ENCODE results near the gene TNNI3K. TPM values are rescaled to one million over a fixed set of nuclear protein-coding genes. Genes with fewer than 3 reads are reported as not detected.

Gene TNNI3K
- total RNA-seq, 2 donors from 2014 or later, result 0.59 to 0.96 TPM

DNA sequence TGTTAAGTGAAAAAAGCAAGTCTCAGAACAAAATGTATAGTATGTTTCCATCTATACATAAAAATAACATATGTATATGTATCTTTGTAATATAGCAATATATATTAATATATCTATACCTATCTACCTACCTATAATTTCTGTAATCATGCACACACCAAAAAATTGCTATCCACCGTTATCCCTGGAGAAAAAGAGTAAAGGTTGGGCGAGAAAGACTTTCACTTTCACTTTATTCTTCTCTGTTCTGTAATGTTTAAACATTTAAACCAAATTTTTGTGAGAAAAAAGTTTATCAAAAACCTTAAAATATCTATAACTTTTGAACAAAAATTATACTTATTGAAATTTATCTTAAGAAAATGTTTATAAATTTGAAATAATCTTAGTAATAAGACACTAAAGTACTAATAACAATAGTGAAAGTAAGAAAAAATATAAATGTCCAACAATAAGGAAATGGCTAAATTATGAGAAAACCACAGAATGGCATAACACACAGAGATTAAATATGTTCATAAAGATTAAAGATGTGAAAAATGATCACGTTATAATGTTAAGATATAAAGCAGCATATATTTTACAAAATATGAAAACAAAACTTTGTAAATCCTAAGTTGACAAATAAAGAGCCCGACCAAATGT is 351.2 kb downstream of the TNNI3K start:
- H3K27me3 ChIP-seq, result no peaks in the 10 kb centered on the region
- no peaks in the 10 kb centered on the region for H3K4me1 ChIP-seq
- H3K9ac ChIP-seq (ENCODE audit: low read depth in 2 of 2, low read length in 2 of 2), result no peak overlapping the region
- no peak overlapping the region for H3K27ac ChIP-seq
- no peak overlapping the region for H3K4me3 ChIP-seq
- no peak for DNase-seq
- intact Hi-C loops (cut with DNase I), result no loop called here
- no peaks in the 10 kb centered on the region for H3K36me3 ChIP-seq
- no peaks in the 10 kb centered on the region for H3K9me3 ChIP-seq
- TF ChIP-seq, protein P1, sequence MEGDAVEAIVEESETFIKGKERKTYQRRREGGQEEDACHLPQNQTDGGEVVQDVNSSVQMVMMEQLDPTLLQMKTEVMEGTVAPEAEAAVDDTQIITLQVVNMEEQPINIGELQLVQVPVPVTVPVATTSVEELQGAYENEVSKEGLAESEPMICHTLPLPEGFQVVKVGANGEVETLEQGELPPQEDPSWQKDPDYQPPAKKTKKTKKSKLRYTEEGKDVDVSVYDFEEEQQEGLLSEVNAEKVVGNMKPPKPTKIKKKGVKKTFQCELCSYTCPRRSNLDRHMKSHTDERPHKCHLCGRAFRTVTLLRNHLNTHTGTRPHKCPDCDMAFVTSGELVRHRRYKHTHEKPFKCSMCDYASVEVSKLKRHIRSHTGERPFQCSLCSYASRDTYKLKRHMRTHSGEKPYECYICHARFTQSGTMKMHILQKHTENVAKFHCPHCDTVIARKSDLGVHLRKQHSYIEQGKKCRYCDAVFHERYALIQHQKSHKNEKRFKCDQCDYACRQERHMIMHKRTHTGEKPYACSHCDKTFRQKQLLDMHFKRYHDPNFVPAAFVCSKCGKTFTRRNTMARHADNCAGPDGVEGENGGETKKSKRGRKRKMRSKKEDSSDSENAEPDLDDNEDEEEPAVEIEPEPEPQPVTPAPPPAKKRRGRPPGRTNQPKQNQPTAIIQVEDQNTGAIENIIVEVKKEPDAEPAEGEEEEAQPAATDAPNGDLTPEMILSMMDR (IDR thresholded peaks at IDR 0.05), result no peak

DNA sequence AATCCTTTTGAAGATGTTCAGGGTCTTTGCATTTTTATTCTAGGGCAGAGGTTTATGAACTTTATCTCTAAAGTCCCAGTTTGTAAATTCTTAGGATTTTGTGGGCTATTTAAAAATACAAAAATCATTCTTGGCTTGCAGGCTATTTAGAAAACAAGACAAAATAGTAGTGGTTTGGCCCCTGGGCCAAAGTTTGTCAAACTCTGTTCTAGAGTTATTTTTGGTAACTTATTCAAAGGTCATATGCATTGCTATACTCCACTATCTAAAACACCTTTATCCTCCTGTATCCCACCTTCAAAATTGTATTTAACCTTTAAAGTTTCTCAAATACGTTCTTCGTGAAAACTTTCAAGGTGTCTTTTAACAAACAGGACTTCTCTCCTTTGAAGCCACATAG is 352.7 kb downstream of the TNNI3K start:
- TF ChIP-seq, protein P1 (IDR thresholded peaks at IDR 0.05), result no peak
- H3K4me1 ChIP-seq, result no peaks in the 10 kb centered on the region

DNA sequence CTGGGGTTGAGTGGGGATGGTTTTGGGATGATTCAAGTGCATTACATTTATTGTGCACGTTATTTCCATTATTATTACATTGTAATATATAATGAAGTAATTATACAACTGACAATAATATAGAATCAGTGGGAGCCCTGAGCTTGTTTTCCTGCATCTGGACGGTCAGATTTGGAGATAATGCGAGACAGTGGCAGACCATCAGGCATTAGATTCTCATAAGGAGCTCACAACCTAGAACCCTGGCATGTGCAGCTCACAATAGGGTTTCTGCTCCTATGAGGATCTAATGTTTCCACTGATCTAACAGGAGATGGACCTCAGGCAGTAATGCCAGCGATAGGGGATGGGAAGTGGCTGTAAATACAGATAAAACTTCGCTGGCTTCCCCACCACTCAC is 355.1 kb downstream of the TNNI3K start:
- H3K9me3 ChIP-seq, result no peaks in the 10 kb centered on the region
- no peaks in the 10 kb centered on the region for H3K36me3 ChIP-seq
- DNase-seq, result no peak
- no peak overlapping the region for H3K9ac ChIP-seq (ENCODE audit: low read depth in 2 of 2, low read length in 2 of 2)
- TF ChIP-seq, protein P1 (IDR thresholded peaks at IDR 0.05), result no peak
- H3K4me1 ChIP-seq, result no peaks in the 10 kb centered on the region
- intact Hi-C loops (cut with DNase I), result no loop called here
- H3K4me3 ChIP-seq, result no peak overlapping the region
- H3K27me3 ChIP-seq, result no peaks in the 10 kb centered on the region
- no peak overlapping the region for H3K27ac ChIP-seq

More for the DNA sequence above, 352.7 kb downstream of the TNNI3K start:
- H3K27me3 ChIP-seq, result no peaks in the 10 kb centered on the region
- H3K4me3 ChIP-seq, result no peak overlapping the region
- H3K36me3 ChIP-seq, result no peaks in the 10 kb centered on the region
- no peak for DNase-seq
- intact Hi-C loops (cut with DNase I), result no loop called here
- H3K9ac ChIP-seq (ENCODE audit: low read depth in 2 of 2, low read length in 2 of 2), result no peak overlapping the region
- no peak overlapping the region for H3K27ac ChIP-seq
- no peaks in the 10 kb centered on the region for H3K9me3 ChIP-seq

DNA sequence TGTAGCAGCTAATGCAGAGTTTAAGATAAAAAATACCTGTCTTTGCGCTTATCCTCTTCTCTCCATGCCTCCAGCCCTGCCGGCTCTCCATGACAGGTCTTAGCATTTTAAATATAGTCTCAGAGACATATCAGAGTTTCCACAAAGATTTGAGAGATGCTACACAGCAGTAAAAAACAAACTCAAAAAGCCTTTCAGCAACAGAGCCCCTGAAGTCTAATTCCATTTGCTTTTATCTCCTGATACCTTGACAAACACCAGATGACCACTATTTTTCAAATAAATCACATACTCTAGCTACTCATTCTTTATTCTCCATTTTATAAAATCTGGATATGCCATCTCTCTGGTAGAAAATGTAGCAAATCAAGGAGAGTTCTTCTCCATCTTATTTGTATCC is 356.8 kb downstream of the TNNI3K start:
- Histone ChIP-seq H3K27me3 (no peaks in the 10 kb centered on the region), H3K36me3 (no peaks in the 10 kb centered on the region), H3K9ac (ENCODE audit: low read depth in 2 of 2, low read length in 2 of 2) (no peak overlapping the region), H3K4me3 (no peak overlapping the region), H3K9me3 (no peaks in the 10 kb centered on the region), H3K4me1 (no peaks in the 10 kb centered on the region), H3K27ac (no peak overlapping the region)
- TF ChIP-seq, protein P1 (IDR thresholded peaks at IDR 0.05), result no peak
- no peak for DNase-seq
- intact Hi-C loops (cut with DNase I), result no loop called here

DNA sequence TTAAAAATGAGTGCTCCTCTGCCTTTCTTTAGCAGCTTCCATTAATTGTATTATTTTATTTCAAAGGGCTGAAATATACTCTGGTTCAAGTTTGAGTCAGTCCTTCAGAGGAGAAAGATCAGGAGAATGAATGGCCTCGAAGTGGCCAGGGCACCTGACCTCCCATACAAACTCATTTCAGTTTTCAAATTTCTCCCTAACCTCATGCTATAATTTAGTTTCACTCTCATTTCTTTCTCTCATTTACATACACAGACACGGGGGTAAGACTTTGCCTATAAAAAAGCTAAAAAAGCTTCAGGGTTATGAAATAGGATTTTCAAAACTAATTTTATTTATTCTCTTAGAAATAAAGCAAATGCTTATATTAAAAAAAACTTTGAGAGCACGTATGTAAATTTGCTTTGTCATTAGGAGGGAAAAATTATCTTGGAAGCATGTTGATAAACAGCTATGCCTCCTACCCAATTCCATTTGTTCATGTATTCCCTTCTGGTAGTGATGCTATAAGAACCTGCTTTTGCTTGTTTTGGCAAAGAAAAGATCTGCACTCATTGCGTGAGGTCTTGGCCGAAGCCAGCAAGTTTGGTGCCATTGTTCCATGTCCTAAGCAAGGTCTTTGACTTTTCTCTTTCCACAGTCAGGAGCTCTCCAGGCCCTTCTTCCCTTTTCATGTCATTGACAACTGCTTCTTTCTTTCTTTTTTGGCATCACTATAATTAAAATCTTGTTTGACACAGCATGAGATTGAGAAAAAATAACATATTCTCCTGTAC is 357.6 kb downstream of the TNNI3K start:
- intact Hi-C loops (cut with DNase I), result no loop called here
- no peaks in the 10 kb centered on the region for H3K4me1 ChIP-seq
- no peaks in the 10 kb centered on the region for H3K9me3 ChIP-seq
- TF ChIP-seq, protein P1 (IDR thresholded peaks at IDR 0.05), result no peak
- H3K27ac ChIP-seq, result no peak overlapping the region
- no peak overlapping the region for H3K4me3 ChIP-seq
- DNase-seq, result no peak
- H3K27me3 ChIP-seq, result no peaks in the 10 kb centered on the region
- H3K36me3 ChIP-seq, result no peaks in the 10 kb centered on the region
- no peak overlapping the region for H3K9ac ChIP-seq (ENCODE audit: low read depth in 2 of 2, low read length in 2 of 2)

Other genes with a start within 250 kb of the TNNI3K start
- gene LRRIQ3, start 37.2 kb upstream of the TNNI3K start, total RNA-seq, result under 1 TPM; 0.16 to 0.74 TPM
- gene FPGT, start 37.1 kb upstream of the TNNI3K start, total RNA-seq, result 10 to 100 TPM; 14.8 to 15.8 TPM

All from colonic mucosa (tissue), 4 donors.